ENCODE measurements around the gene STK32C. TPM values are rescaled to one million over a fixed set of nuclear protein-coding genes. Genes with fewer than 3 reads are reported as not detected.

Gene STK32C
- total RNA-seq, 1 experiment from 2014 or later = 16.5 TPM

- BruUV-seq (replicated peaks) = no TSS peak
- no peaks in the 10 kb centered on the region for H3K36me3 ChIP-seq (ENCODE audit: insufficient read depth, low read length, poor library complexity, severe bottlenecking)
- CTCF ChIA-PET = no interaction called here
- no peak for TF ChIP-seq CTCF (conservative IDR thresholded peaks at IDR 0.05; ENCODE audit: low read depth, low read length)
- no peak for TF ChIP-seq EZH2 (IDR thresholded peaks at IDR 0.05; ENCODE audit: borderline replicate concordance, low read depth, low read length, poor library complexity, severe bottlenecking)
- H3K27me3 ChIP-seq (replicated peaks; ENCODE audit: insufficient read depth, low read depth, low read length, poor library complexity) = no peaks in the 10 kb centered on the region
- intact Hi-C loops (cut with micrococcal nuclease; ENCODE audit: unreplicated experiment) = no loop called here
- H3K4me3 ChIP-seq (ENCODE audit: low read depth, low read length, poor library complexity, severe bottlenecking) = no peak overlapping the region
- POLR2A ChIA-PET (ENCODE audit: low non-redundant PET) = no interaction called here
- no peaks in the 10 kb centered on the region for H3K4me1 ChIP-seq (ENCODE audit: insufficient read depth, low read length, poor library complexity, severe bottlenecking)
- no peak for DNase-seq (ENCODE audit: low spot score)
- no peaks in the 10 kb centered on the region for H3K9me3 ChIP-seq (ENCODE audit: low read depth, low read length, poor library complexity, severe bottlenecking)
- no peak overlapping the region for H3K27ac ChIP-seq (ENCODE audit: low read depth, low read length, poor library complexity, severe bottlenecking)
Observed at GRCh38 chr10:132254841-132255240, 52.9 kb downstream of the STK32C start.

- no peak for DNase-seq (ENCODE audit: low spot score)
- Histone ChIP-seq H3K4me1 (ENCODE audit: insufficient read depth, low read length, poor library complexity, severe bottlenecking) (no peaks in the 10 kb centered on the region), H3K36me3 (ENCODE audit: insufficient read depth, low read length, poor library complexity, severe bottlenecking) (no peaks in the 10 kb centered on the region), H3K27me3 (replicated peaks; ENCODE audit: insufficient read depth, low read depth, low read length, poor library complexity) (no peaks in the 10 kb centered on the region), H3K4me3 (ENCODE audit: low read depth, low read length, poor library complexity, severe bottlenecking) (no peak overlapping the region), H3K9me3 (ENCODE audit: low read depth, low read length, poor library complexity, severe bottlenecking) (no peaks in the 10 kb centered on the region), H3K27ac (ENCODE audit: low read depth, low read length, poor library complexity, severe bottlenecking) (no peak overlapping the region)
- BruUV-seq (replicated peaks) = no TSS peak
- TF ChIP-seq EZH2 (IDR thresholded peaks at IDR 0.05; ENCODE audit: borderline replicate concordance, low read depth, low read length, poor library complexity, severe bottlenecking) (no peak), CTCF (conservative IDR thresholded peaks at IDR 0.05; ENCODE audit: low read depth, low read length) (no peak)
- intact Hi-C loops (cut with micrococcal nuclease; ENCODE audit: unreplicated experiment) = no loop called here
- ChIA-PET POLR2A (ENCODE audit: low non-redundant PET) (no interaction called here), CTCF (no interaction called here)
Observed at GRCh38 chr10:132253092-132253687, 54.6 kb downstream of the STK32C start.

- ChIA-PET POLR2A (ENCODE audit: low non-redundant PET) (no interaction called here), CTCF (no interaction called here)
- Histone ChIP-seq H3K27me3 (replicated peaks; ENCODE audit: insufficient read depth, low read depth, low read length, poor library complexity) (no peaks in the 10 kb centered on the region), H3K4me1 (ENCODE audit: insufficient read depth, low read length, poor library complexity, severe bottlenecking) (no peaks in the 10 kb centered on the region), H3K27ac (ENCODE audit: low read depth, low read length, poor library complexity, severe bottlenecking) (no peak overlapping the region), H3K9me3 (ENCODE audit: low read depth, low read length, poor library complexity, severe bottlenecking) (no peaks in the 10 kb centered on the region), H3K4me3 (ENCODE audit: low read depth, low read length, poor library complexity, severe bottlenecking) (no peak overlapping the region), H3K36me3 (ENCODE audit: insufficient read depth, low read length, poor library complexity, severe bottlenecking) (no peaks in the 10 kb centered on the region)
- intact Hi-C loops (cut with micrococcal nuclease; ENCODE audit: unreplicated experiment) = no loop called here
- DNase-seq (ENCODE audit: low spot score) = no peak
- no TSS peak for BruUV-seq (replicated peaks)
- TF ChIP-seq EZH2 (IDR thresholded peaks at IDR 0.05; ENCODE audit: borderline replicate concordance, low read depth, low read length, poor library complexity, severe bottlenecking) (no peak), CTCF (conservative IDR thresholded peaks at IDR 0.05; ENCODE audit: low read depth, low read length) (peak; percentile 36; the same call in 1 of the 2 replicates)
Observed at GRCh38 chr10:132252412-132252811, 55.3 kb downstream of the STK32C start.

Measured in A673 (cell line).